Cortex of kidney (tissue), 1 donor: ENCODE results near the gene PDE9A.
"Not testable (repeated sequence)": the region's sequence is repeated elsewhere in the genome, so short reads cannot be mapped to it uniquely, and the experiment has no call there.

Experiments
- DNase-seq: peaks from one replicate; lab custom pipeline; 2025; lab: John Stamatoyannopoulos, UW

The PDE9A gene

DNA sequence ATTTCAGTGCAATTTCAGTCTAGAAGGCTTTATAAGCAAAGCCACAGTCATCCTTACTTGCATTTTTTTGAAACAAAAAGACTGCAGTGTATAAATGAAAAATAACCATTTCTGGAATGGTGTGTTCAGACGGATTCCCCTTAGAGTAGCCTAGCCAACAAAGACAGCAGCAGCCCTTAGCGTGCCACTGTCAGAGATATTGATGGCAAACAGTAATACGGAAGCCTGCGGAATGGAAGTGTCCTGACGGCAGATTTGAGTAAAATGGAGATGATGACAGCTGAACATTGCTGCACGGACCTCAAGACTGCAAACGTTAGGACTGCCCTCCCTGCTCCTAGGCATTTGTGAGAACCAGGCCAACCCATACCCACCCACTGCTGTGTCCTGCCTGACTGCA is 54.7 kb downstream of the PDE9A start:
- DNase-seq: no peak

DNA sequence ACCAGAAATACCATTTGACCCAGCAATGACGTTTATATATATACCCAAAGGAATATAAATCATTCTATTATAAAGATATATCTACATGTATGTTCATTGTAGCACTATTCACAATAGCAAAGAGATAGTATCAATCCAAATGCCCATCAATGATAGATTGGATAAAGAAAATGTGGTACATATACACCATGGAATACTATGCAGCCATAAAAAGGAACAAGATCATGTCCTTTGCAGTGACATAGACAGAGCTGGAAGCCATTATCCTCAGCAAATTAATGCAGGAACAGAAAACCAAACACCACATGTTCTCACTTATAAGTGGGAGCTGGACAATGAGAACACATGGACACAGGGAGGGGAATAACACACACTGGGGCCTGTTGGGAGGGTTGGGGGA is 55.5 kb downstream of the PDE9A start:
- not testable (repeated sequence) for DNase-seq

DNA sequence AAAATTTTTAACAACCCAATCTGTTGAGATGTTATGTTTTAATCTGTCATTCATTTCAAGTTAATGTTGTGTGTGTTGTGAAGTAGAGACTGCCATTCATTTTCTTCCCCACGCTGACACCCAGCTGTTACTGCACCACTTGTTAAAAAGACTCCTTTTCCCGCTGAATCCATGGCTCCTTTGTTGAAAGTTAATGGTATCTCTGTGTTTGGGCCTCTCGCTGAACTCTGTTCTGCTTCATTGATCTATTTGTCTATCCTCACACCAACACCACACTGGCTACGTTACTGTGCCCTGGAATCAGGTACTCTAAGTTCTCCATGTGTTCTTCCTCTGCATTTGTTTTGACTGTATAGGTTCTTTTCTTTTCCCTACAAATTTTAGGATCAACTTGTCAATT is 58.2 kb downstream of the PDE9A start:
- DNase-seq: no peak

DNA sequence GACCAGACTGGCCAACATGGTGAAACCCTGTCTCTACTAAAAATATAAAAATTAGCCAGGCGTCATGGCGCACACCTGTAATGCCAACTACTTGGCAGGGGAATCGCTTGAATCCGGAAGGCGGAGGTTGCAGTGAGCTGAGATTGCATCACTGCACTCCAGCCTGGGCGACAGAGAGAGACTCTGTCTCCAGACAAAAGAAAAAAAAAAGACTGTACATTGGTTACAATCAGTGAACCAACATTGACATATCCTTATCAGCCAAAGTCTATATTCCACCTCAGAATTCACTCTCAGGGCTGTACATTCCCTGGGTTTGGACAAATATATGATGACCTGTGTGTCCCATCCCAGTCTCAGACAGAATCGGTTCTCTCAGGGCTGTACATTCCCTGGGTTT is 62.0 kb downstream of the PDE9A start:
- DNase-seq: not testable (repeated sequence)

DNA sequence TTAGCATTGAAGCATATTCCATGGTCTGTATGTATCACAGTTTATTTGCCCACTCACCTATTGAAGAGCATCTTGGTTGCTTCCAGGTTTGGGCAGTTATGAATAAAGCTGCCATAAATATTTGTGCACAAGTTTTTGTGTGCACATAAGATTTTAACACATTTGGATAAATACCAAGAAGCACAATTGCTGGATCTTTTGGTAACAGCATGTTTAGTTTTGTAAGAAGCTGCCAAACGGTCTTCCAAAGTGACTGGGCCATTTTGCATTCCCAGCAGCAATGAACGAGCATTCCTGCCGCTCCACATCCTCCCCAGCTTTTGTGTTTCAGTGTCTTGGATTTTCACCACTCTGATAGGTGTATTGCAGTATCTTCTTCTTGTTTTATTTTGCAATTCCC is 62.7 kb downstream of the PDE9A start:
- DNase-seq: no peak

DNA sequence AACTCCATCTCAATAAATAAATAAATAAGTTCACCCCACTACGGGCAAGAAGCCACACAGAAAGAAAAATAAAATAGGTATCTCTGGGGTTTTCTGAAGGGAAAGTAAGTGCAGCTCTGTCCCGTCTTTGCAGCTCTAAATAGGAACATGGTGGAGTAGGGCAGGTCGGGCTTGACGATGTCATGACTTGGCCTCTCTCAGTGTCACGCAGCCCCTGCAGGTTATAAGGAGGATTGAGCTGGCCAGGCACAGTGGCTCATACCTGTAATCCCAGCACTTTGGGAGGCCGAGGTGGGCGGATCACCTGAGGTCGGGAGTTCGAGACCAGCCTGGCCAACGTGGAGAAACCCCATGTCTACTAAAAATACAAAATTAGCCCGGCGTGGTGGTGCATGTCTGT is 67.1 kb downstream of the PDE9A start:
- not testable (repeated sequence) for DNase-seq

DNA sequence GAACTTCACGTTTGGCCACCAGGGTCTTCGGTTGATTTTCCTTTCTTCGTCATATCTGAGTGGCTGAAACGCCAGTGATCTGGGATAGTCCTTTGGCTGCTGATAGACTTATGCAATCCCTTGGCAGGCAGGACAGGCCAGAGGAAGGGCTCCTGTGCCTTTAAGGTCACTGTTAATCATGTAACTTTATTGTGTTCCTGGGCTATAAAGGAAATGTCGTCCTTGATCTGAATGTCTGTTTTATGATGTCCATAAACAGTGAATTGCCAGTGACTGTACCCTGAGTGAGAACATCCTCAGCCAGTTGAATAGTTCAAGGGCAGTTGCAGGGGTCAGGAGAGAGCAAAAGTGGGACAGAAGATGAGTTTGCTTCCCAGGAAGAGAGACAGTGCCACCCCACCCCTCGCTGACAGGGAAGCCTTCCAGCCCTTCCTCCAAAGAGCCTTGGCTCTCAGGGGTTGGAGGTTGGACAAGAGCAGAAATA is 68.0 kb downstream of the PDE9A start:
- no peak for DNase-seq

DNA sequence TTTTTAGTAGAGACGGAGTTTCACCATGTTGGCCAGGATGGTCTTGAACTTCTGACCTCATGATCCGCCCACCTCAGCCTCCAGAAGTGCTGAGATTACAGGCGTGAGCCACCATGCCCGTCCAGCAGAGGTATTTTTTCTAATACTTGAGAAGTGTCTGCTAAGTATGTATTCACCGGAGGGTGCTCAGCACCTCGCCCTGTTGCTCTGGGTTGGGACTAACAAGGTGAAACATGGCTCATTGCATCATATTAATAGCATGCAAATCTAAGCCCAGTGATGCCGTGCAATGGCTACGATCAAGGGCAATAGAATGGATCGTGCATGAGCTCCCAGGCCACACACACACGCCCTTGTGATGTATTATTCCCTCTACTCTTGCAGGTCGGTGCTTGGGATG is 68.7 kb downstream of the PDE9A start:
- no peak for DNase-seq

DNA sequence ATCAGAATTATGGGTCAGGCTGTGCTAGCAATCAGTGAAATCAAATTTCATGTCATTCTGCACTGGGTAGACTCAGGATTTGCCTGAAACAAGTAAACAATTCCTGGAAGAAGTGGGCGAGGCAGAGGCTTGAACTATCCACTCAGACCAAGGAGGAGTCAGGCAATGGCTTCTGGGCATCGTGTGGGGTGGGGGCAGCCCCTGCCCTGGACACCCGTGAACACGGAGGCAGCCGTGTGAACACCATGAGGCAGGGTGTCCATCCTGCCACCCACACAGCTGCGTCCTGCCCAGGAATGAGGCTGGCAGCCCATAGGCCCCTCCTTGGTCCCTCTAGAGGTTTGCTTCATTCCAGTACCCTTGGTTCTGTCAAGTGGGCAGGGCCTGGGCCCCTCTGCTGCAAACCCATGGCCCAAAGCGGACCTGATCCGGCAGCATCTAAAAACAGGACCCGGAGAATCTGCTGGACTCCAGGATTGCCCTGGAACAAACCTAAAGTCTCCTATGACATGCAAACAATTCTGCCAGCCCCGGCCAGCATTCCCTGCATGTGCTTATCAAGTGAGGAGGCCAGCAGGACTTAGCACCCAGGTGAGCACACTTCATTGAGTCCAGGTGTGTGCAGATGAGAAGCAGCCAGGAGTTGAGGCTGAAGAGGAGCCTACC is 69.5 kb downstream of the PDE9A start:
- no peak for DNase-seq

DNA sequence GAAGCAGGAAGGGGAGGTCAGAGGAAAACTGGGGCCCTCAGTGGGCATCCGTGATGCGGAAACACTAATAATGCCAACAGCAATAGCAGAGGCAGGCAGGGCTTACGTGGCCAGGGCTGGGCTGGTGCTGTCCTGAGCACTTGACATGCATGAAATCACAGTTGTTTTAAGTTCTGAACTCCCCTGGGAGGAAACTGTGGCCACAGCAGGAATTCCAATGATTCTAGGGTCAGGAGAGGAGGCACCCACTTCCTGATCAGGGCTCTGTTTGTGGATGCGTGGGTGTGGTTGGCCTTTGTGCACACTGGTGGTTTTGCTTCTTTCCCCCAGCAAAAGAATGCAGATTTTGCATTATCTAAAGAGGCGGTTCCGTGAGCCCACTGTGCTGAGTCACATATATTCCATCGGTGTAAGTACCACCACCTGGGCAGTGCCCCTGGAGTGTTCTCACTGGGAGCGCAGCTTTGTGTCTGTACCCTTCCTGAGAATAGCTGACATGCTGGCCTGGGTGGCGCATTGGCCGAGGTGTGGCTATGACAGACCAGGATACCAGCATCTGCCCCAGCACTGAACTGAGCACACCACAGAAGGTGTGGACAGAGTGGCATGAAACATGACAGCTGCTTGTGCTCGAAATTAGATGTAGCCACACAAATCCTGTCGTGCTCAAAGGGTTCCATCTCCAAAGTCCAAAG is 71.0 kb downstream of the PDE9A start:
- DNase-seq: no peak

DNA sequence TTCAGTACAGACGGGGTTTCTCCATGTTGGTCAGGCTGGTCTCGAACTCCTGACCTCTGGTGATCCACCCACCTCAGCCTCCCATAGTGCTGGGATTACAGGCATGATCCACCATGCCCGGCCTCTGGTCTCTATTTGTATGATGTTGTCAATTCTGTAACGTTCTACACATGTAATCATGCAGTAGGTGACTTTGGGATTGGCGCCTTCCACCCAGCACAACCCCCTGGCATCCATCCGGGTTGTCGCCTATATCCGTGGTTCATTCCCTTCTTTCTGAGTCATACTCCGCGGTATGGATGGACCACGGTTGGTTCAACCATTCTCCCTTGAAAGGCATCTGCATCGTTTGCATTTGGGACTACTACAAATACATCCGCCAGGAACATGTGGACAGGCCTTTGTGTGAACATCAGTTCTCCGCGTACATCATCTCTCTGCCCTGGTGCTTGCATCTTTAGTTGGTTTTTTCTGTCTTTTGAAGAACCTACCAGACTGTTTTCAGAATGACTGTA is 72.1 kb downstream of the PDE9A start:
- no peak for DNase-seq

DNA sequence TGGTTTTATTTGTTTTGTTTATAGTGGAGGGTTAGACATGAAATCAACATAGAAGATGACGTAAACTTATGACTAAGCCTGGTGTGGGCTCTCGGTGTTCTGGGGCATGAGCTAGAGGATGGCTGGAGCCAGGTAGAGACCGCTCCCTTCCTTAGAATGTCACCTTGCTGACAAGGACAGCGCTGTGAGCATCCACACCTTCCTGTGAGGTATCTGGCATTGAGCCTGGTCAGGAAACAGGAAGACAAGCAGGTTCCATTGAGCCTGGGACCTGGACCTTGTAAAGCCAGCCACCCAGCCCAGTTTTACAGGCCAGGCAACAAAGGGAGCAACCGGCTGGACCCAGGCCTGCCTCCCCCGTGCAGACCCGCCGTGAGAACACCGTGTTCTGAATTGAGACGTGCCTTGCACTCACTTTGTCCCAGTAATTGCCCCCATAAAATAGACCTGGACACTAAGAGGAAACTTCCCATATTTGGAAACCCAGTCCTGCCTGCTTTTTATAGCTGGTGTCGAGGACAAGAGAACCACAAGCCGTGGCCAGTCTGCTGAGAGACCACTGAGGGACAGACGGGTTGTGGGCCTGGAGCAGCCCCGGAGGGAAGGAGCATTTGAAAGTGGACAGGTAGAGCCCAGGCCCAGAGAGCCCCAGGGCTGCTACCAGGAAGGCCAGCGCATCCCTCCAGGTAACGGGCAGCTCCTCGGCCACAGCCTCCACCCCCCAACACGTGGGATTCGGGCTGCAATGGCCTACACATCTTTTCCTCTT is 78.0 kb downstream of the PDE9A start:
- no peak for DNase-seq

DNA sequence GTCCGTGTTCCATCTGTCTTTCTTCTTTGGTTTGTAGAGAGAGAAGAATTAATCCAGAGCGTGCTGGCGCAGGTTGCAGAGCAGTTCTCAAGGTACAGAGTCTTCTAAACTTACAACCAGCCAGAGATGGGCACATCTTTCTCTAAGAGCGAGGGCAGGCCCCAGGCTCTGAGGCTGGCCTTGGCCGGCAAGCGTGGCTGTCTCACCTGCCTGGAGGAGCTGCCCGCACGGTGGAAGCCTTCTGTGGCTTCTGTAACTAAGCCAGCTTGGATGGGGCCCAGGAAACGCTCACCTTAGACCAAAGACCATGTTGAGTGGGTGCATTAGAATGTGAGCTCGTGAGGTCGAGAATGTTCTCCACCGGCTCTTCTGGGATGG is 78.6 kb downstream of the PDE9A start:
- no peak for DNase-seq

DNA sequence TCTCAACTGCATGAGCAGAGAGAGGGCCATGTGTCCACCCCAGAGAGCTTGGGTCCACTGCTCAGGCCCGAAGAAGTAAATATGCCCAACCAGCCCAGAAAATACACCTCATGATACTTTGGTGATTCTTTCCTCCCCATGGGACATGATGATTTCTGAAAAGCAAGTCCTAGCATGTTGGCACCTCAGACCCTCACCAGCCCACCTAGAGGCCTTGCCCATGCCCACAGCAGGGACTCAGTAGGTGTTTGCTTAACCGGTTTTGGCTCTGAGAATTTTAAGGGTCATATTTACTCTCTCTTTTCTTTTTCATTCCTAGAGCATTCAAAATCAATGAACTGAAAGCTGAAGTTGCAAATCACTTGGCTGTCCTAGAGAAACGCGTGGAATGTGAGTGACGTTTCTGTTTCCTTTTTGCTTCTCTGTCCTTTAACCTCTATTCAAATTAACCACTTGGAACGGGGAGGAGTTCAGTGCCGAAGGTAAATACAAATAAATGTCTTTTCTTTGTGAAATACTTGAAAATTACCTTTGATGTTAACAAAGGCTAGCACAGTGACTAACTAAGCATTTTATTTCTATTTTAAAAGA is 79.7 kb downstream of the PDE9A start:
- no peak for DNase-seq

DNA sequence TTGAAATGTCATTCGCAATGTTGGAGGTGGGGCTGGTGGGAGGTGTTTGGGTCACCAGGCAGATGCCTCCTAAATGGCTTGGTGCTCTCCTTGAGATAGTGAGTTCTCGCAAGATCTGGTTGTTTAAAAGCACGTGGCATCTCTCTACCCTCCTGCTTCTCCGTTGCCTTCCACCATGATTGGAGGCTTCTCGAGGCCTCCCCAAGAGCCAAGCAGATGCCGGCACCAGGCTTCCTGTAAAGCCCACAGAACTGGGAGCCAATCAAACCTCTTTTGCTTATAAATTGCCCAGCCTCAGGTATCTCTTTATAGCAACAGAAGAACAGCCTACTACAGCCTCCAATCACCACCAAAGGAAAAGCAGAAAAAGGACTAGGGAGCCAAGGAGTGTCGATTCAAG is 80.5 kb downstream of the PDE9A start:
- DNase-seq: no peak

DNA sequence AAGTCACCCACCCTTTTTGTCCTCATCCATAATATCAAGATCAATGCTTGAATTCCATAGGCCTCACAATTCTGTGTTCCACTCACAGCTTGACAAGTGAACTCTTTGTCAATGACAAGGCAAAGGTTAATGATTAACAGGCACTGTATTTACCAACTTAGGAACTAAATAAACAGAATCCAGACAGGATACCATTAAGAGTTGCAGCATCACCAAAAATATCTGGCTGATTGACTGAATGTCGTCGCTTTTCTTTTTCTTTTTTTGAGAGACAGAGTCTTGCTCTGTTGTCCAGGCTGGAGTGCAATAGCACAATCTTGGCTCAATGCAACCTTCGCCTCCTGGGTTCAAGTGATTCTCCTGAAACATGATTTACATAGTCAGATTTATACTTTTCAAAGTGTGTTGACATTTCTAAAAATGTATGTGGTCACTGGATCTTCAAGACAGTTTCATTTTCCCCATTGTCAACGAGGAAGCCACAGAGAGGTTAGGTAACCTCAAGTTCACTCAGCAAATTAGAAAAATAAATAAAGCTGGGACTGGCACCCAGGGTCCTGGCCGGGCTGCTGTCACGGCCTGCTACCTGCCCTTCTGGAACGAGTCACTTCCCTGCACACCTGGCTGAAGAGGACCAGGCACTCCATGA is 81.0 kb downstream of the PDE9A start:
- DNase-seq: no peak

DNA sequence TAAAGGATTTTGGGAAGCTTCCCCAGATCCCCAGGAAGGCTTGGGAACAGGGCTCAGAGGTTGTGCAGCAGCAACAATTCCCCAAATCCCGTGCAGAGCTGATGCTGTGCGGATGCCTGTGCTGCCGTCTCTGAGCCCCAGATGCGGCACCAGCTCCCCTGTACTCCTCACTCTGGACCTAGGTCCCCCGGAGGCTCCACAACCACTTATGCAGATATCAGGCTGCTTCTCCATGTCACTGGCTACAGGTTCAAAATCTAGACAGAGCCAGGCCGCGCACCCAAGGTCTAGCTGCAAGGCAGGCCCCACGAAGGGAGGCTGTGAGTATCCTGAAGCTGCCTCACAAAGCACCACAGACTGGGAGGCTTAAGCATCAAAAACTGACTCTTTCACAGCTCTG is 81.6 kb downstream of the PDE9A start:
- no peak for DNase-seq

DNA sequence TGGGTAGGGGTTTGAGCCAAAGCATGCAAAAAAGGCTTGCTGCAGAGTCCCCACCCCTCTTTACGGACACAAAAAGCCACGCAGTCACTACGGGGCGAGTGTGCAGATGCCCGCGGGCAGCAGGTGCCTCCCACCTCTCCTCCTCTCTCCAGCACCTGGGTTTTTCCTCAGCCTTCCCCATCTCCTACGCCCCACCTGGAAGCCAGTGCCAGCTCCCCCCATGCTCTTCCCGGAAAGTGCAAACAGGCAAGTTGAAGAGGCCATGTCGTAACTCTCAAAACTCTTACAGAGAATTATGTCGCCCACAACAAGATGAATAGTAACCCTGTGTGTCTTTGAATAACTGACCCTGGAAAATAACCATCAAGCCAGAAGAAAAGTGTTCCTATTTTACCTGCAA is 82.5 kb downstream of the PDE9A start:
- DNase-seq: no peak

DNA sequence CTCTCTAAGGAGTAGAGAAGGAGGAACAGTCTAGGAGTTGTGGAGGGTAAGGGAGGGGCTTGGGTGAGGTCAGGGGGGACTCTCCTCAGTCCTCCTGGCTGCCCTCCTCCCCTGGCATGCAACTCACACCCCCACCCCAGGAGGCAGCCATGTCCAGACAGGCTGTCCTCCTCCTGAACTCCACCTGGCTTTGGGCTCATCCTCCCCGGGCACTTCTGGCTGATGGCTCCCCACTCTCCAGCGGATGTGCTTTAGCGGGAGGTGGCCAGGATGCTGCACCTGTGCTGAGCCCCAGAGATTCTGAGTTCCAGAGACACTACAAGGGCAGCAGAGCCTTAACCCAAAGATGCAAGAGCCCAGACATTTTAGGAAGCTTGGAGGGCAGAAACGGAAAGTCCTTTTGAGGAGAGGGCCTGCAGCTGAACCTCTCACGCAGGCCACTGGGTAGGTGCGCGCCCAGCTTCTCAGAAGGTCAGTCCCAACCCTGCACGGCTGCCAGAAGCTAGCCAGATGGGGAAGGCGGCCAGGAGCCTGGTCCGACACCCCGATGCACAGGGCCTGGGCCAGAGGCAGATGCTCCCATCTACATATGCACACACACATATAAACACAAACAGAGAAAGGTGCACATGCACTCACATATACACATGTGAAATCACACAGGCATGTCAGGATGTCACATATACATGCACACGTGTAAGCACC is 83.4 kb downstream of the PDE9A start:
- no peak for DNase-seq

DNA sequence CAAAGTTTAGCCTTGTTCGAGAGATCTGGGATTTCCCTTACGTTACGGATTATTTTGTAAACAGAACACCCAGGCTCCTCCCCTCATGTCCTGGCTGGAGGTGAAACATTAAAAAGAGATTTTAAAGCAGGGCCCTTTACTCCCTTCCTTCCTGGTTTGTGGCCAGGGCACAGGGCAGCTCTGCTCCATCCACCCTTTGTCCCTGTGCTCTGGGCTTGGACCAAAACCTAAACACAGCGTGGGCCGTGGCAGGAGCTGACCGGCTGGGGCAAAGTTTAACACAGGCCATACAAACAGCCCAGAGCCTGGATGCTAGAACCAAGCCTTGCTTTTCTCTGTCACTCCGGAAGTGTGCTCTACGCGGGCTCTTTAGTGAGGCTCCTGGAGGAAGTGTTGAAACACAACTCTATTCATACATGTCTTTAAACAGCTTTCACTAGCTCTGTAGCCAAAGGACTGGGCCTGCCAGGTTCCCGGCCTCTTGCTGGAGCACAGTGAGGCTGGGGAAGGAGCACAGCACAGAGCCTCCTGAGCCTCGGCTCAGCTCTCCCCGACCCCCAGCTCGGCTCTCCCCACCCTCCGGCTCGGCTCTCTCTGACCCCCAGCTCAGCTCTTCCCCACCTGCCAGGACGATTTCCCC is 84.7 kb downstream of the PDE9A start:
- no peak for DNase-seq
